ENCODE data around the gene PTGES. TPM values are rescaled to one million over a fixed set of nuclear protein-coding genes. Genes with fewer than 3 reads are reported as not detected.
"Not testable (repeated sequence)": the region's sequence is repeated elsewhere in the genome, so short reads cannot be mapped to it uniquely, and the experiment has no call there.

PTGES gene
- total and polyA plus RNA-seq, 7 donors = 0.32 to 0.68 (median 0.40) TPM

- no peak overlapping the region for H3K4me3 ChIP-seq
- DNase-seq (no peak), ATAC-seq (no peak)
- no peaks in the 10 kb centered on the region for H3K9me3 ChIP-seq
- TF ChIP-seq, protein P1, sequence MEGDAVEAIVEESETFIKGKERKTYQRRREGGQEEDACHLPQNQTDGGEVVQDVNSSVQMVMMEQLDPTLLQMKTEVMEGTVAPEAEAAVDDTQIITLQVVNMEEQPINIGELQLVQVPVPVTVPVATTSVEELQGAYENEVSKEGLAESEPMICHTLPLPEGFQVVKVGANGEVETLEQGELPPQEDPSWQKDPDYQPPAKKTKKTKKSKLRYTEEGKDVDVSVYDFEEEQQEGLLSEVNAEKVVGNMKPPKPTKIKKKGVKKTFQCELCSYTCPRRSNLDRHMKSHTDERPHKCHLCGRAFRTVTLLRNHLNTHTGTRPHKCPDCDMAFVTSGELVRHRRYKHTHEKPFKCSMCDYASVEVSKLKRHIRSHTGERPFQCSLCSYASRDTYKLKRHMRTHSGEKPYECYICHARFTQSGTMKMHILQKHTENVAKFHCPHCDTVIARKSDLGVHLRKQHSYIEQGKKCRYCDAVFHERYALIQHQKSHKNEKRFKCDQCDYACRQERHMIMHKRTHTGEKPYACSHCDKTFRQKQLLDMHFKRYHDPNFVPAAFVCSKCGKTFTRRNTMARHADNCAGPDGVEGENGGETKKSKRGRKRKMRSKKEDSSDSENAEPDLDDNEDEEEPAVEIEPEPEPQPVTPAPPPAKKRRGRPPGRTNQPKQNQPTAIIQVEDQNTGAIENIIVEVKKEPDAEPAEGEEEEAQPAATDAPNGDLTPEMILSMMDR (IDR thresholded peaks at IDR 0.05) = no peak
- no peaks in the 10 kb centered on the region for H3K4me1 ChIP-seq
- H3K36me3 ChIP-seq (ENCODE audit: insufficient read depth in 1 of 2, low read depth in 1 of 2) = no peaks in the 10 kb centered on the region
- peaks cover 0 to 11% (median 0%) of the 10 kb centered on the region in 3 donors for H3K27me3 ChIP-seq (ENCODE audit: insufficient read depth in 3 of 3, low read length in 2 of 3)
- H3K27ac ChIP-seq = no peak overlapping the region
- WGBS, 3 donors = 78 to 79% (median 79%) methylated on average over 10 of the region's 10 CpGs
- intact Hi-C loops (cut with DNase I) = loop anchor here (5.0 to 10.0 kb wide), 2 partner anchors 642 to 654 kb away; no protein-coding TSS in a partner anchor
Observed at GRCh38 chr9:129786481-129786880, 33.6 kb upstream of the PTGES start.

GRCh38 chr9:129785866-129786265, 33.0 kb upstream of the PTGES start:
- WGBS, 3 donors = 75 to 85% (median 83%) methylated on average over 1 of the region's 1 CpG
- Histone ChIP-seq H3K9me3 (no peaks in the 10 kb centered on the region), H3K4me3 (no peak overlapping the region), H3K27ac (no peak overlapping the region), H3K36me3 (ENCODE audit: insufficient read depth in 1 of 2, low read depth in 1 of 2) (no peaks in the 10 kb centered on the region), H3K27me3 (ENCODE audit: insufficient read depth in 3 of 3, low read length in 2 of 3) (peaks cover 0 to 11% (median 0%) of the 10 kb centered on the region in 3 donors), H3K4me1 (no peaks in the 10 kb centered on the region)
- ATAC-seq (no peak), DNase-seq (no peak)
- TF ChIP-seq, protein P1 (IDR thresholded peaks at IDR 0.05) = no peak
- intact Hi-C loops (cut with DNase I) = loop anchor here (5.0 to 10.0 kb wide), 2 partner anchors 641 to 654 kb away; no protein-coding TSS in a partner anchor

DNA sequence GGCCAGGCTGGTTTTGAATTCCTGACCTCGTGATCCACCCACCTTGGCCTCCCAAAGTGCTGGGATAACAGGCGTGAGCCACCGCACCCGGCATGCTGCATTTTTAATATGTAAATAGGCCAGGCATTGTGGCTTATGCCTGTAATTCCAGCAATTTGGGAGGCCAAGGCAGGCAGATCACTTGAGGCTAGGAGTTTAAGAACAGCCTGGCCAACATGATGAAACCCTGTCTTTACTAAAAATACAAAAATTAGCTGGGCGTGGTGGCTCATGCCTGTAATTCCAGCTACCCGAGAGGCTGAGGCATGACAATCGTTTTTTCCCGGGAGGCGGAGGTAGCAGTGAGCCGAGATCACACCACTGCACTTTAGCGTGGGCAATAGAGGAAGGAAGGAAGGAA, 32.1 kb upstream of the PTGES start:
- not testable (repeated sequence) for H3K27ac ChIP-seq; DNase-seq; H3K4me1 ChIP-seq; H3K9me3 ChIP-seq; H3K4me3 ChIP-seq; ATAC-seq; H3K36me3 ChIP-seq (ENCODE audit: insufficient read depth in 1 of 2, low read depth in 1 of 2)
- peaks cover 0 to 11% (median 0%) of the 10 kb centered on the region in 3 donors for H3K27me3 ChIP-seq (ENCODE audit: insufficient read depth in 3 of 3, low read length in 2 of 3)
- 59 to 71% (median 63%) methylated on average over 11 of the region's 11 CpGs for WGBS, 3 donors
- intact Hi-C loops (cut with DNase I) = loop anchor here (5.0 to 10.0 kb wide), 3 partner anchors 143 to 653 kb away; partner anchors contain the start of gene ASB6 (in 1 of the 2)

DNA sequence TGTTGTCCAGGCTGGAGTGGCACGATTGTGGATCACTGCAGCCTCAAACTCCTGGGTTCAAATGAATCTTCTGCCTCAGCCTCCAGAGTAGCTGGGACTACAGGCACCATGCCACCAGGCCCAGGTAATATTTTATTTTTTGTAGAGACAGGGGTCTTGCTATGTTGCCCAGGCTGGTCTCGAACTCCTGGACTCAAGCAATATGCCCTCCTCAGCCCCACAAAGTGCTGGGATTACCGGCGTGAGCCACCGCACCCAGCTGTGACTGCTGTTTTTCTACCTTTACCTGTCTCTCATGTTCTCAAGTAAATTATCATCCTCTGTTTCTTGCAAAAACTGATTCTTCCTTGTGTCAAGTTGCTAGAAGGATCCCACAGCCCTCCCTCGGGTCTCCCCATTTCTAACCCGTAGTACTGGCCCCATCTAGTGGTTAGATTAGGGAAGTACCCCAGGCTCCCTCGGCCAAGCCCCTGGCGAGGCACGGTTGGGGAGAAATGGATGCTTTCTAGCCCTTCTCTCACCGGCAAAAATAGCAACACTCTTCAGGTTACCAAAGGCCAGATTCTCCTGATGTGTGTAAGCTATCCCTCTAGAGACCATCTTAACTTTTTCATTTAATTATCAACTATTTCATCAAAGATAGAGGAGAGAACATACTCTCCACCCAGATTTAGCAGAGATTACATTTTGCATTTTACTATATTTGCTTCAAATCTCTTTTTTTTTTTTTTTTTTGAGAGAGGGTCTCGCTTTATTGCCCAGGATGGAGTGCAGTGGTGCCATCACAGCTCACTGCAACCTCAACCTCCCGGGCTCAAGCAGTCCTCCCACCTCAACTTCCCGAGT, 30.9 kb upstream of the PTGES start:
- intact Hi-C loops (cut with DNase I) = loop anchor here (2.0 to 10.0 kb wide), 5 partner anchors 45 to 639 kb away; partner anchors contain the start of gene ASB6 (in 2 of the 2)
- Histone ChIP-seq H3K36me3 (ENCODE audit: insufficient read depth in 1 of 2, low read depth in 1 of 2) (no peaks in the 10 kb centered on the region), H3K4me1 (no peaks in the 10 kb centered on the region), H3K27me3 (ENCODE audit: insufficient read depth in 3 of 3, low read length in 2 of 3) (peaks cover 0 to 6% (median 0%) of the 10 kb centered on the region in 3 donors), H3K4me3 (no peak overlapping the region), H3K27ac (no peak overlapping the region), H3K9me3 (no peaks in the 10 kb centered on the region)
- 31 to 34% (median 33%) methylated on average over 14 of the region's 14 CpGs for WGBS, 3 donors
- ATAC-seq (peak; percentile 80 to 93 (median 90)), DNase-seq (peak; percentile 44 to 68)
- TF ChIP-seq, protein P1 (IDR thresholded peaks at IDR 0.05) = peak; percentile 86

- no peak for ATAC-seq
Observed at GRCh38 chr9:129781981-129782380, 29.1 kb upstream of the PTGES start.

More at GRCh38 chr9:129781981-129782380, 29.1 kb upstream of the PTGES start:
- H3K4me1 ChIP-seq = no peaks in the 10 kb centered on the region
- no peak for DNase-seq
- TF ChIP-seq, protein P1 (IDR thresholded peaks at IDR 0.05) = no peak
- WGBS, 3 donors = 68 to 70% (median 68%) methylated on average over 5 of the region's 5 CpGs
- H3K27me3 ChIP-seq (ENCODE audit: insufficient read depth in 3 of 3, low read length in 2 of 3) = peaks cover 0 to under 1% (median 0%) of the 10 kb centered on the region in 3 donors
- H3K9me3 ChIP-seq = no peaks in the 10 kb centered on the region
- intact Hi-C loops (cut with DNase I) = loop anchor here (2.0 to 10.0 kb wide), 5 partner anchors 43 to 637 kb away; partner anchors contain the start of gene ASB6 (in 2 of the 2)
- no peaks in the 10 kb centered on the region for H3K36me3 ChIP-seq (ENCODE audit: insufficient read depth in 1 of 2, low read depth in 1 of 2)
- H3K27ac ChIP-seq = no peak overlapping the region
- H3K4me3 ChIP-seq = no peak overlapping the region

Data from psoas muscle (tissue), 8 donors.